ENCODE measurements around the gene CHST15.

Gene CHST15

GRCh38 chr10:124044143-124044862 lies 49.1 kb downstream of the CHST15 start:
- no peak for DNase-seq (ENCODE audit: low read depth)
- H3K4me3 ChIP-seq (ENCODE audit: low read length) = no peak overlapping the region
- TF ChIP-seq, protein P1, sequence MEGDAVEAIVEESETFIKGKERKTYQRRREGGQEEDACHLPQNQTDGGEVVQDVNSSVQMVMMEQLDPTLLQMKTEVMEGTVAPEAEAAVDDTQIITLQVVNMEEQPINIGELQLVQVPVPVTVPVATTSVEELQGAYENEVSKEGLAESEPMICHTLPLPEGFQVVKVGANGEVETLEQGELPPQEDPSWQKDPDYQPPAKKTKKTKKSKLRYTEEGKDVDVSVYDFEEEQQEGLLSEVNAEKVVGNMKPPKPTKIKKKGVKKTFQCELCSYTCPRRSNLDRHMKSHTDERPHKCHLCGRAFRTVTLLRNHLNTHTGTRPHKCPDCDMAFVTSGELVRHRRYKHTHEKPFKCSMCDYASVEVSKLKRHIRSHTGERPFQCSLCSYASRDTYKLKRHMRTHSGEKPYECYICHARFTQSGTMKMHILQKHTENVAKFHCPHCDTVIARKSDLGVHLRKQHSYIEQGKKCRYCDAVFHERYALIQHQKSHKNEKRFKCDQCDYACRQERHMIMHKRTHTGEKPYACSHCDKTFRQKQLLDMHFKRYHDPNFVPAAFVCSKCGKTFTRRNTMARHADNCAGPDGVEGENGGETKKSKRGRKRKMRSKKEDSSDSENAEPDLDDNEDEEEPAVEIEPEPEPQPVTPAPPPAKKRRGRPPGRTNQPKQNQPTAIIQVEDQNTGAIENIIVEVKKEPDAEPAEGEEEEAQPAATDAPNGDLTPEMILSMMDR (conservative IDR thresholded peaks at IDR 0.05; ENCODE audit: low read length) = no peak

- no peak for DNase-seq (ENCODE audit: low read depth)
- TF ChIP-seq, protein P1 (conservative IDR thresholded peaks at IDR 0.05; ENCODE audit: low read length) = no peak
- no peak overlapping the region for H3K4me3 ChIP-seq (ENCODE audit: low read length)
Observed at GRCh38 chr10:124043310-124044142, 49.9 kb downstream of the CHST15 start.

DNA sequence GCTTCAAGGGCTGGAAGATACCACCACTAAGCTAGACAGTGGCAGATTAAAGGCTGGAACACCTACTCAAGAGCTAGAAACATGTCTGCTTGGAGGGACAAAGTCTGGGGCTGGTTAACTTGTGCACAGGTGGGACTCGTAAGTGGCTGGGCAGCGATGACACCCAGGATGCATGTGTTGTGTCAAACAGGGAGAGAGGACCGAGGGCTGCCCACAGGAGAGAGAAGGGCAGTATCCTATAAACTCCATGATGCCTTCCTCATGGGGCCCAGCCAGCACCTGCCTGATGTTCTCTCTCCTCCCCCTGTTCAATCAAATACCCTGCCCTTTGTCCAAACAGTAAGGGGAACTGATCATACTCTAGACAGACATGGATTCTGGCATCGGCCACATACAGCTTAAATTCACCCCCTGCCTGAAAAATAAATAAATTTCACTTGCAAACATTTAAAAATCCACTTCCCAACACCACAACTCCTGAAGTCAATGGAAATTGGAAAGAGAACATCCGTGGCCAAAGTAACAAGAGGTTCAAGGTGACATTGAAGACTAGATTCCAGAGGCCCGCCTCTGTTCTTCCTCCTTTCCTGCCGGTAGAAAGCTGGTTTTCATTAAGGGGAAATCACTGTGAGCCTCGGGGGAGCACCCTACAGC lies 50.6 kb downstream of the CHST15 start:
- TF ChIP-seq, protein P1 (conservative IDR thresholded peaks at IDR 0.05; ENCODE audit: low read length) = no peak
- DNase-seq (ENCODE audit: low read depth) = no peak
- H3K4me3 ChIP-seq (ENCODE audit: low read length) = no peak overlapping the region

DNA sequence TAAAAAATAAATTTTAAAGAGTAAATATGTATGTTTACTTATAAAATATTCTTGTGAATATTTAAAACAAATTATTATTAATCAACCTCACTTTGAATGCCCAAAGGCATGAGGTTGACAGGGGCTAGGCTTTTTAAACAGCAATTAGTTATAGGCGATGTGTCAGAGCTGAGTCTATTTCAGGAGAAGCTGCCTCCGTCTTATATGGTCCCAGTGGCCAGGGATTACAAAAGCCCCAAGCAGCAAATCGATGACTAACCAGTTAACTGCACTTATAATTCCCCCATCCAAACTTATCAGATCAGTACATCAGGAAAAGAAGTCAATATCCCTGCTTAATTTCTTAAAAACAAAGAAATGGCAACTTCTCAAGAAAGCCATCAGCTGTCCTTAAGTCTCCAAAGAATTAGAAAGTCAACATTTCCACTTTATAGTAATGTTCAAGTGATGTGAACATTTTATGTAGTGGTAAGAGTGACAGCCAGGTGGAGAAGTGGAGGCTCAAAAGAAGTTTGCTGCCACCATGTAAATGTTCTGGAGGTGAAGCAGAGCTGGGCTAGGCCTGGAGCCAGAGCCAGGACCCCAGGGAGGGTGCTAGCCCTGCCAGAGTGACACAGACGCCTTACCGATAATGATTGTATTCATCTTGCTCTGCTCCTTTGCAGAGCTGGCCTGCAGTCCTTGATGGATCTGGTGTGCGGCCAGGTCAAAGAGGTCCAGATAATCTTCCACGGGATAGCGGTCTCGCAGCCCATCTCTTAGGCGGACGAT lies 51.5 kb downstream of the CHST15 start:
- DNase-seq (ENCODE audit: low read depth) = no peak
- H3K4me3 ChIP-seq (ENCODE audit: low read length) = no peak overlapping the region
- TF ChIP-seq, protein P1 (conservative IDR thresholded peaks at IDR 0.05; ENCODE audit: low read length) = no peak

- H3K4me3 ChIP-seq (ENCODE audit: low read length) = no peak overlapping the region
- TF ChIP-seq, protein P1 (conservative IDR thresholded peaks at IDR 0.05; ENCODE audit: low read length) = no peak
- no peak for DNase-seq (ENCODE audit: low read depth)
Observed at GRCh38 chr10:124040451-124041188, 52.8 kb downstream of the CHST15 start.

DNA sequence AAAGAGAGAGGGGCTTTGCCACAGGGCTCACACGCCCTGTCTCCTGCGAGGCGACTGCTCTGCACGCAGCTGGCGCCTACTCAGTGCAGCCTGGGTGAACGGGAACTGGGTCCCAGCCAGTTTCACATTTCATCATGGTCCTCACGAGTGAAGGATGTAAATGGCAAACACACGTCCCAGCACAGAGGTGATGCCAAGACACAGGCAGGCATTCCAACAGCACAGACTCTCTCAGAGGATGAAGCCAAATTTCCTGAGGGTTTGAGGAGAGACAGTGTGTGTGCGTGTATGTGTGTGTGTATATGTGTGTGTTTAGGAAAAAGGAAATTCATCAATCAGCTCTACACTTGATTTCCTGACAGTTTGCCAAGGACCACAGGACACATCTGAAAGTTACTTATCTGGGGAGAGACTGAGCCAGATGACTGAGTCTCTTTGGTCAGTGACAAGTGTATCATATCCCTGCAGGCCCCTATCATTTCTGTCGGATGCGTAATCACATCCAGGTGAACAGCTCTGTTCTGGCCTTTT lies 53.9 kb downstream of the CHST15 start:
- no peak overlapping the region for H3K4me3 ChIP-seq (ENCODE audit: low read length)
- peak; percentile 3 for DNase-seq (ENCODE audit: low read depth)
- TF ChIP-seq, protein P1 (conservative IDR thresholded peaks at IDR 0.05; ENCODE audit: low read length) = no peak
